HepG2 (cell line): ENCODE data around the gene CNTFR. TPM values are rescaled to one million over a fixed set of nuclear protein-coding genes. Genes with fewer than 3 reads are reported as not detected.
A peak's percentile ranks its signal among the peaks of the same experiment; 100 is the strongest.

Experiments used
- CENPT ChIP-seq: sonication (generic); formaldehyde crosslinking; IDR thresholded peaks from 2 replicates; pipeline ENCODE4 v1.8.0; 2022; ENCODE audit warnings: low read depth, mild to moderate bottlenecking, moderate library complexity, missing genetic modification reagents
- CHD4 ChIP-seq: fragments of 200-600 bp; sonication (generic); IDR thresholded peaks from 2 replicates; pipeline ENCODE4 v1.7.0; 2017; ENCODE audit warnings: mild to moderate bottlenecking, low read length, borderline replicate concordance
- FOXM1 ChIP-seq: sonication (generic); formaldehyde crosslinking; IDR thresholded peaks from 2 replicates; pipeline ENCODE4 v1.5.0; 2020; ENCODE audit warnings: missing genetic modification reagents
- HINFP ChIP-seq: sonication (generic); formaldehyde crosslinking; IDR thresholded peaks from 2 replicates; pipeline ENCODE4 v1.4.0; 2020; ENCODE audit warnings: low read depth, mild to moderate bottlenecking, missing genetic modification reagents
- IKZF4 ChIP-seq: sonication (generic); formaldehyde crosslinking; IDR thresholded peaks from 2 replicates; pipeline ENCODE4 v1.5.1; 2020; ENCODE audit warnings: borderline replicate concordance, mild to moderate bottlenecking, low read depth, missing genetic modification reagents; ENCODE audit errors: not compliant biosample characterization
- PHF5A ChIP-seq: IDR thresholded peaks from one replicate; pipeline ENCODE4 v1.6.1; 2018; ENCODE audit warnings: low read depth, missing genetic modification reagents; ENCODE audit not compliant: unreplicated experiment
- RBAK ChIP-seq: sonication (generic); formaldehyde crosslinking; IDR thresholded peaks from 2 replicates; pipeline ENCODE4 v1.5.1; 2020; ENCODE audit warnings: mild to moderate bottlenecking, missing genetic modification reagents
- TAF1 ChIP-seq: sonication (generic); formaldehyde crosslinking; IDR thresholded peaks from 2 replicates; pipeline ENCODE4 v1.4.0; 2020; ENCODE audit warnings: missing genetic modification reagents
- ZFP41 ChIP-seq: sonication (generic); formaldehyde crosslinking; IDR thresholded peaks from 2 replicates; pipeline ENCODE4 v1.4.0; 2020; ENCODE audit warnings: mild to moderate bottlenecking, missing genetic modification reagents, borderline replicate concordance
- ZFX ChIP-seq: sonication (generic); formaldehyde crosslinking; IDR thresholded peaks from 2 replicates; pipeline ENCODE4 v1.4.0; 2020; ENCODE audit warnings: mild to moderate bottlenecking, low read depth, missing genetic modification reagents, moderate library complexity
- ZNF225 ChIP-seq: sonication (generic); formaldehyde crosslinking; IDR thresholded peaks from 2 replicates; pipeline ENCODE4 v1.4.0; 2020; ENCODE audit warnings: mild to moderate bottlenecking, missing genetic modification reagents
- ZNF468 ChIP-seq: sonication (generic); formaldehyde crosslinking; IDR thresholded peaks from 2 replicates; pipeline ENCODE4 v1.8.0; 2022; ENCODE audit warnings: mild to moderate bottlenecking, moderate library complexity, missing genetic modification reagents
- ZNF552 ChIP-seq: sonication (generic); formaldehyde crosslinking; IDR thresholded peaks from 2 replicates; pipeline ENCODE4 v1.9.0; 2022; ENCODE audit warnings: missing genetic modification reagents, mild to moderate bottlenecking, borderline replicate concordance
- ZNF556 ChIP-seq: sonication (generic); formaldehyde crosslinking; IDR thresholded peaks from 2 replicates; pipeline ENCODE4 v1.4.0; 2020; ENCODE audit warnings: mild to moderate bottlenecking, missing genetic modification reagents, borderline replicate concordance
- ZNF597 ChIP-seq: sonication (generic); formaldehyde crosslinking; IDR thresholded peaks from 2 replicates; pipeline ENCODE4 v1.5.0; 2020; ENCODE audit warnings: missing genetic modification reagents
- ZNF678 ChIP-seq: sonication (generic); formaldehyde crosslinking; IDR thresholded peaks from 2 replicates; pipeline ENCODE4 v1.4.0; 2020; ENCODE audit warnings: mild to moderate bottlenecking, missing genetic modification reagents
- ZNF746 ChIP-seq: sonication (generic); formaldehyde crosslinking; IDR thresholded peaks from 2 replicates; pipeline ENCODE4 v1.8.0; 2022; ENCODE audit warnings: mild to moderate bottlenecking, missing genetic modification reagents
- ZSCAN12 ChIP-seq: sonication (generic); formaldehyde crosslinking; IDR thresholded peaks from 2 replicates; pipeline ENCODE4 v1.9.0; 2021; ENCODE audit warnings: mild to moderate bottlenecking, missing genetic modification reagents
- polyA plus RNA-seq, 8 experiments: library from polyadenylated mRNA; depleted of rRNA in 3 of 8; stranded (reverse) in 7 of 8; unstranded in 1 of 8; fragments of >200 nt; fragmentation: Illumina TruSeq in 4 of 8; extraction: Trizol in 4 of 8; gene quantifications; 2 replicates each; pipeline versions ENCODE4 v1.2.1 to v1.2.3, GENCODE V29; 2011 to 2016; ENCODE audit warnings: low read depth in 4 of 8, missing spikeins in 1 of 8, mixed read lengths in 1 of 8; ENCODE audit not compliant: insufficient read depth in 1 of 8
- total RNA-seq, 5 experiments: library from RNA; depleted of rRNA; stranded (reverse); fragments of >200 nt; fragmentation: Illumina TruSeq; extraction: Trizol; gene quantifications; 2 replicates each; pipeline ENCODE4 v1.2.3, GENCODE V29; 2016; ENCODE audit warnings: low read depth in 1 of 5
- TF ChIP-seq, protein P1 (sequence below): sonication (generic); formaldehyde crosslinking; IDR thresholded peaks from 2 replicates; pipeline ENCODE4 v1.5.0; 2020; ENCODE audit warnings: missing genetic modification reagents, mild to moderate bottlenecking, borderline replicate concordance
- TF ChIP-seq, protein P2 (sequence below): sonication (generic); formaldehyde crosslinking; IDR thresholded peaks from 2 replicates; pipeline ENCODE4 v1.4.0; 2020; ENCODE audit warnings: missing genetic modification reagents, borderline replicate concordance
- TF ChIP-seq, protein P3 (sequence below): fragments of 450-650 bp; IDR thresholded peaks from 2 replicates; pipeline ENCODE4 v1.6.1; 2016
- TF ChIP-seq, protein P4 (sequence below): sonication (generic); formaldehyde crosslinking; IDR thresholded peaks from 2 replicates; pipeline ENCODE4 v1.4.0; 2020; ENCODE audit warnings: mild to moderate bottlenecking, missing genetic modification reagents

The CNTFR gene
- total and polyA plus RNA-seq, 2 of the 13 experiments (the other 11 are each of a cell fraction or from before 2014, with no cell fraction given): not detected

DNA sequence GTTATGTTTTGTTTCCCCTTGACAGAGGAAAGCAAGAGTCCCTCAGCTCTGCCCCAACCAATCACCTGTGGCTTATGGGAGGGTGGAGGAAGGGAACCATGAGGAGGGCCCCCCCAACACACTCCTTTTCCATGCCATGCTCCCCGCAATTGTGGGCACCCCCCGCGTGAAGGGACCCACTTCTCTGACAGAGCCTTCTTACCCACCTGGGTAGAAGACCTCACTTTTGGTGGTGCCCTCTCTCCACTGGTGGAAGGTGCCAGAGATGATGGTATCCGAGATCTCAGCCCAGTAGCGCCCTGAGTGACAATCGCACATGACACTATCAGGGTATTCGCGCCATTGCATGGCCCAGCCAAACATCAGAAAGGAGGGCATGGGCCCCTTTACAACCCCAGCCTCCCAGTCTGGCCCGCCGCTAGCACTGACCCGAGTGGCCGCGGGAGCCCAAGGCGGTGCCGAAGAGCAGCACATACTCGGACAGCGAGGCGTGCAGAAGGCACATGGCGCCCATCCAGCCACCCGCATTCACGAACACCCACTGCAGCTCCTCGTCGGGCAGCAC, 47.3 kb upstream of the CNTFR start (continued):
- TF ChIP-seq ZNF597 (CRISPR knock-in tag) (no peak), HINFP (CRISPR knock-in tag) (peak; percentile 48; the same call in 1 of the 2 replicates), PHF5A (CRISPR knock-in tag) (no peak), ZFX (CRISPR knock-in tag) (no peak), ZNF225 (CRISPR knock-in tag) (0 out of 2 replicates have a peak, but pooled peaks have one; percentile 16), ZNF678 (peak; percentile 62; the same call in 1 of the 2 replicates), FOXM1 (0 out of 2 replicates have a peak, but pooled peaks have one; percentile 8), RBAK (CRISPR knock-in tag) (no peak), TAF1 (CRISPR knock-in tag) (no peak), CENPT (peak; percentile 75; the same call in 1 of the 2 replicates), CHD4 (no peak), IKZF4 (CRISPR knock-in tag) (peak; percentile 77), ZNF556 (CRISPR knock-in tag) (0 out of 2 replicates have a peak, but pooled peaks have one; percentile 6), ZNF468 (CRISPR knock-in tag) (no peak), ZFP41 (no peak), ZSCAN12 (CRISPR knock-in tag) (0 out of 2 replicates have a peak, but pooled peaks have one; percentile 1), ZNF746 (CRISPR knock-in tag) (peak; percentile 39; the same call in 1 of the 2 replicates), ZNF552 (CRISPR knock-in tag) (0 out of 2 replicates have a peak, but pooled peaks have one; percentile 60)
- TF ChIP-seq, protein P1, sequence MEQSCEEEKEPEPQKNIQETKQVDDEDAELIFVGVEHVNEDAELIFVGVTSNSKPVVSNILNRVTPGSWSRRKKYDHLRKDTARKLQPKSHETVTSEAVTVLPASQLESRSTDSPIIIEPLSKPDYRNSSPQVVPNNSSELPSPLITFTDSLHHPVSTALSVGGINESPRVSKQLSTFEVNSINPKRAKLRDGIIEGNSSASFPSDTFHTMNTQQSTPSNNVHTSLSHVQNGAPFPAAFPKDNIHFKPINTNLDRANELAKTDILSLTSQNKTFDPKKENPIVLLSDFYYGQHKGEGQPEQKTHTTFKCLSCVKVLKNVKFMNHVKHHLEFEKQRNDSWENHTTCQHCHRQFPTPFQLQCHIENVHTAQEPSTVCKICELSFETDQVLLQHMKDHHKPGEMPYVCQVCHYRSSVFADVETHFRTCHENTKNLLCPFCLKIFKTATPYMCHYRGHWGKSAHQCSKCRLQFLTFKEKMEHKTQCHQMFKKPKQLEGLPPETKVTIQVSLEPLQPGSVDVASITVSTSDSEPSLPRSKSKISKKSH (CRISPR knock-in tag): peak; percentile 79
- TF ChIP-seq, protein P2, sequence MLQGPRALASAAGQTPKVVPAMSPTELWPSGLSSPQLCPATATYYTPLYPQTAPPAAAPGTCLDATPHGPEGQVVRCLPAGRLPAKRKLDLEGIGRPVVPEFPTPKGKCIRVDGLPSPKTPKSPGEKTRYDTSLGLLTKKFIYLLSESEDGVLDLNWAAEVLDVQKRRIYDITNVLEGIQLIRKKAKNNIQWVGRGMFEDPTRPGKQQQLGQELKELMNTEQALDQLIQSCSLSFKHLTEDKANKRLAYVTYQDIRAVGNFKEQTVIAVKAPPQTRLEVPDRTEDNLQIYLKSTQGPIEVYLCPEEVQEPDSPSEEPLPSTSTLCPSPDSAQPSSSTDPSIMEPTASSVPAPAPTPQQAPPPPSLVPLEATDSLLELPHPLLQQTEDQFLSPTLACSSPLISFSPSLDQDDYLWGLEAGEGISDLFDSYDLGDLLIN: no peak
- TF ChIP-seq, protein P3, sequence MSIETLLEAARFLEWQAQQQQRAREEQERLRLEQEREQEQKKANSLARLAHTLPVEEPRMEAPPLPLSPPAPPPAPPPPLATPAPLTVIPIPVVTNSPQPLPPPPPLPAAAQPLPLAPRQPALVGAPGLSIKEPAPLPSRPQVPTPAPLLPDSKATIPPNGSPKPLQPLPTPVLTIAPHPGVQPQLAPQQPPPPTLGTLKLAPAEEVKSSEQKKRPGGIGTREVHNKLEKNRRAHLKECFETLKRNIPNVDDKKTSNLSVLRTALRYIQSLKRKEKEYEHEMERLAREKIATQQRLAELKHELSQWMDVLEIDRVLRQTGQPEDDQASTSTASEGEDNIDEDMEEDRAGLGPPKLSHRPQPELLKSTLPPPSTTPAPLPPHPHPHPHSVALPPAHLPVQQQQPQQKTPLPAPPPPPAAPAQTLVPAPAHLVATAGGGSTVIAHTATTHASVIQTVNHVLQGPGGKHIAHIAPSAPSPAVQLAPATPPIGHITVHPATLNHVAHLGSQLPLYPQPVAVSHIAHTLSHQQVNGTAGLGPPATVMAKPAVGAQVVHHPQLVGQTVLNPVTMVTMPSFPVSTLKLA: peak; percentile 83
- TF ChIP-seq, protein P4, sequence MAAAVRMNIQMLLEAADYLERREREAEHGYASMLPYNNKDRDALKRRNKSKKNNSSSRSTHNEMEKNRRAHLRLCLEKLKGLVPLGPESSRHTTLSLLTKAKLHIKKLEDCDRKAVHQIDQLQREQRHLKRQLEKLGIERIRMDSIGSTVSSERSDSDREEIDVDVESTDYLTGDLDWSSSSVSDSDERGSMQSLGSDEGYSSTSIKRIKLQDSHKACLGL (CRISPR knock-in tag): peak; percentile 86; the same call in 1 of the 2 replicates
